Stimulated activated naive CD8-positive, alpha-beta T cell treated with anti-CD3 and anti-CD28 coated beads, Interleukin-15, Interleukin-2, amounts not matched to agents 100 U/mL and 50 U/mL, for 24 hours (primary cell): ENCODE results near the gene RNF111.

Experiments
- ATAC-seq: fragments of 150-1000 bp; cut with Tn5 transposase; one replicate; pipeline ENCODE4 v1.10.0; 2021
- DNase-seq: peaks from one replicate; pipeline ENCODE4 v3.0.0; 2021

The RNF111 gene

DNA sequence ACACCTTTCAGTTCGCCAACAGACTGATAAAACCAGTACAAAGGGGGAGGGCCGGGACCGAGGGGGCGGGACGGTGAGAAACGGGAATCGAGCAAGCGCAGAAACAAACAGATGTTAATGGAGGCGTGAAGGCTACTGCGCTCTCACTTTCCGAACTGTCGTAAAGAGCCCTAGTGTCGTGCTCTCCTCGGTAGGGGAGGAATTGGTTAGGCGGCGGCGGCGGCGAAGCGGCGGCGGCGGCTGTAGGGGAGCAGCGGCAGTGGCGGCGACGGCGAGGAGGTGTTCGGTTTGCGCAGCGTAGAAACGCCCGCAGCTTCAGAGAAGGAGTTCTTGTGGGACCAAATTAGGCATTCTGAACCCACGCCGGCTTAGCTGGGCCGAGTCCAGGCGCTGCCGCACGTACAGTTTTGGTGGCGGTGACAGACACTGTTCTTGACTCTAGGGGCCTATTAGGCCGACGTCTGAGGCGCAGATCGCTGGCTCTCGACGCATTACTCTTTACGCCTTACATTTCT, at the start of gene RNF111:
RNF111 (plus strand) TSS at position 173 of the 515 bp plus-strand sequence. CDS start 43,160 bp downstream, outside the sequence.
- DNase-seq (peak; percentile 88), ATAC-seq (peak; percentile 86)

DNA sequence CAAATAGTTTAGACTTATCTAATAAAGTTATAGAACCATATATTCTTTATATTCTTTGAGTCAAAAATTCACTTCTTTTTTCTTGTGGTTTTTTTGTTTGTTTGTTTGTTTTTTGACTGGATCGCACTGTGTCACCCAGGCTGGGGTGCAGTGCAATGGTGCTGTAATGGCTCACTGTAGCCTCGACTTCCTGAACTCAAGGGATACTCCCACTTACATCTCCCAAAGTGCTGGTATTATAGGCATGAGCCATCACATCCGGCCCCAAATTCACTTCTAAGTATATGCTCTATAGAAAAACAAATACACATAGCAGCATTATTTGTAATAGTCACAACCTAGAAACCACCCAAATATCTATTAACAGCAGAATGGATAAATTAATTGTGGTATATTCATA, 40.3 kb upstream of the RNF111 start:
- DNase-seq = no peak
- ATAC-seq = no peak

DNA sequence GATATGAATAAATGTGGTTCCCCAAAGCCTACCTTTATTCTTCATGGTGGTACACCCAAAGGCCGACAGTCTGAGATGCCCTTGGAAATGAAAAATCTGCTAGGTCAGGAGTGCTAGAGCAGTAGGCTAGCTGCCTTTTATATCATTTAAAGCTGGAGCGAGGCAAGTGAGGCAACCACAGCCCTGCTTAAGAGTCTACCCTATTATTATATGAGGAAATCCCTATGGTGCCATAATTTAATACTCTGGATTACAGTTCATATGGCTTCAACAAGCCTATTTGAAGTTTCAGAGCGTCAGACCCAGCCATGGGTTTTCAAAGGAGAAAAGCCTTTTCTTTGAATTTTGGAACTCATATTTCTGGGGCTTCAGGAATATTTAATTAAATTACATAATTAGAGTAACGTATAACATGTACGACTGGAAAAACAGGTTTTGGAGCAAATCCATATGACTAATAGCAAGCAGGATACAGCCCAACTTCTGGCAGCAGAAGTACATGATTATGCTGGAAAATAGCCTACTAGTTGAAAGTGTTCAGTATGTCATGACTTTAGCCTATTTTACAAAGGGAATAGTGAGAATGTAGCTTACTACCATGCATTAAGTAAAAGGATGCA, 36.0 kb upstream of the RNF111 start:
- DNase-seq (no peak), ATAC-seq (no peak)

DNA sequence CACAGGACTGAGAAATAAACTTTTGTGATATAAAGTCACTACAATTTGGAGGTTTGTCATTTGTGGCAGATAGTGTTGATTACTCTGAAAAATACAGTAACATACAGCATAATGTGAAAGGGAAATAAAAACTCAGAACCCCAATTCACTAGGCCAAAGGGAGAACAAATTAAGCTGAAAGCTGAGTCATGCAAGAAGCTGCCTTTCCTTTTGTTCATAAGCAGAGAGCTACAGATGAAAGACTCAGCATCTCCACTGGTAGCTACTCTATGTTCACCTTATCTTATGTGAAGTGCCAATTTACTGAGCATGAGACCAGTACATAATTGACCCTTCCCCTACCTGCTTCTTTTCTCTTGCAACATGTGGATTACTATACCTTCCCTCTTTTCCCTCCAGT, 34.7 kb upstream of the RNF111 start:
- ATAC-seq = no peak
- DNase-seq = no peak

DNA sequence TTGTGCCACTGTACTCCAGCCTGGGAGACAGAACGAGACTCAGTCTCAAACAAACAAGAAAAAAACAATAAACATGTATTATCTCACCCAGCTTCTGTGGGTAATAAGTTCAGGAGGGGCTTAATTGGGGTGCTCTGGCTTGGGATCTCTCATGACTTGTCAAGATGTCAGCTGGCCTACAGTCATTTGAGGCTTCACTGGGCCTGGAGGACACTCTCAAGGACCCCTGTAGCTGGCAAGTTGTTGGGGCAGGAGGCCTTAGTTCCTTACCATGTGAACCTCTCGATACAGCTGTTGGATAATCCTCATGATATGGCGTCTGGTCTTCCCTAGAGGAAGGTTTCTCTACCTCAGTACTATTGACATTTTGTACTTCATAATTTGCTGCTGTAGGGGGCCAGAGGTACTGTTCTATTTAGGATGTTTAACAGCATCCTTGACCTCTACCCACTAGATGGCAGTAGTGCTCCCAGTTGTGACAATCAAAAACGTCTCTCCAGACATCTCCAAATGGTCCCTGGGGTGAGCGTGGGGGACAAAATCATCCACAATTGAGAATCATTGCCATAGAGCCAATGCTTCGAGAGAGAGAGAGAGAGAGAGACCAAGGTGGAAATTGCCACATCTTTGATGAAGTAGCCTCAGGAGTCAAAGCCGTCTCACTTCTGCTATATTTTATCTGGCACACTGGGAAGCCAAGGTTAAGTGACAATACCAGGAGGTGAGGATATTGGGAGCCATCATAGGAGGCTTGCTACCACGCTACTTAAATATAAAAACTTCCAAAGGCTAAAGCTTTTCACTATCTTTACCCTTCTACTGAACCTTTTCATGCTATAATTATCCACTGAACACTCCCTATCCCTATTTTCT, 30.1 kb upstream of the RNF111 start:
- ATAC-seq (peak; percentile 77), DNase-seq (peak; percentile 64)

DNA sequence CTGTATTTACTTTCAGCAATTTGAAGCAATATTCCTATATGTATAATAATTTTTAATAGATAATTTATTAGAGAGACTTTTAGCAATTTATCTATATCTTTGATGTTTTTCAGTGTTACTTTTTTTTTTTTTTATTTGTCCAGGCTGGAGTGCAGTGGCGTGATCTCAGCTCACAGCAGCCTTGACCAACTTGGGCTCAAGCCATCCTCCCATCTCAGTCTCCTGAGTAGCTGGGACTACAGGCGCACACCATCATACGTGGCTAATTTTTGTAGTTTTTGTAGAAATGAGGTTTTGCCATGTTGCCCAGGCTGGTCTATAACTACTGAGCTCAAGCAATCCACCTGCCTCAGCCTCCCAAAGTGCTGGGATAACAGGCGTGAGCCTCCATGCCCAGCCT, 28.7 kb upstream of the RNF111 start:
- DNase-seq (no peak), ATAC-seq (no peak)

DNA sequence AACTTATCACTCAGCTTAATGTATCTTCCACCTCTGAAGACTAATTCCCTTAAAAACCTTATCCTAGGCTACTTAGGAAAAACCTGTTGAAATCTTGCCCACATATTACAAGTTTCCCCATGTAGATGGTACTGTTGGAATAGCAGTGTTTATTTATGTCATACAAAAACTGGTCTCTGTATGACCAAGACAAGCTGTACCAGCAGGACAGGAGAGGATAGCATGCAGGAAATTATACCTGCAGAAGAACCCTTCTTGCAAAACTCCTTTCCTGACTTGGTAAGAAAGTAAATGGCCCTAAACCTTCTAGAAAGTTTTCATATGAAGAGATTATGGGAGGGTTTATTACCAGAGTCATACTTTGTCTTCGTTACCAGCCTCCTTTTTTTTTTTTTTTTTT, 25.3 kb upstream of the RNF111 start:
- ATAC-seq (no peak), DNase-seq (no peak)

DNA sequence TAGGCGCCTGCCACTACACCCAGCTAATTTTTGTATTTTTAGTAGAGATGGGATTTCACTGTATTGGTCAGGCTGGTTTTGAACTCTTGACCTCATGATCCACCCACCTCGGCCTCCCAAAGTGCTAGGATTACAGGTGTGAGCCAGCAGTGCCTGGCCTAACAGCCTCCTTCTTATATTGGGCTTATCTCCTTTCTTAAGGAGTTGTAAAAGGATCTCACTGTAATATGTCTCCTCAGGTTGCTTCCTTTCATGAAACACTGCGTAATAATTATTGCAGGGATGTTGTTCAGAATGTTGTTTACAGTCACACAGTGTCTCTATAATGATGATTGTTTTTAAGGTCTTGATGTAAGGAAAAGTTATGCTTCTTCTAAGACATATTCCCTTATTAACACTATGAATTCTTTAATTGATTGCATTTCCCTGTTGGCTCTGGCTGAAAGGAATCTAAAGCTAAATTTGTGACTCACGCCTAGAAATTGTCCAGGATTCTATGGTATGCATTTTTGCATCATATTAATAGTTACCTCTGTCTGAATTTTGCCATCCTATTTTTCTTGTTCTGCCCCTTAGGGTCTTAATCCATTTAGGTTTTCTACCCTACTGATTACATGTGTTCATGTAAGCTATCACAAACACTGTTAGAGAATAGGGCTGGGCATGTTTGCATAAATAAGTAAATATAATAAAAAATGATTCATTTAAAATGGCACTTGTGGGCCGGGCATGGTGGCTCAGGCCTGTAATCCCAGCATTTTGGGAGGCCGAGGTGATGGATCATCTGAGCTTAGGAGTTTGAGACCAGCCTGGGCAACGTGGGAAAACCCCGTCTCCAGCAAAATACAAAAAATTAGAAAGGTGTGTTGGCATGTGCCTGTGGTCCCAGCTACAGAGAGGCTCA, 24.5 kb upstream of the RNF111 start:
- DNase-seq = no peak
- no peak for ATAC-seq

DNA sequence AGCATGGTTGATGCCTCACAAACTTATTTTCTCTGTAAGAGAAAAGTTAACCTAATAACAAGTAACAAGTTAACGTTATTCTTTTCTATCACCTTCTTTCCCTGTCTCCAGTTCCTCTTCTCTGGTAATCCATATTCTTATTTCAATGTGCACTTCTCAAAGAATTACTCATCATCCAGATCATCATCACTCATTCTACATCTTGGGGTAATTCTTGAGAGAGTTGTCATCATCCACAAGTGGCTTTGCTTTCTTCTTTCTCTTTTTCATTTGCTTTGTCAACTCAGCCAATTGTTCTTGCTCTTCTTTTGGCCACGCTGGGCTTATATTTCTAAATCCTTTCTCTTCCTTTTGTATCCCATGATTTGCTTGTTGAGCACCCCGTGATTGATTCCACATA, 20.8 kb upstream of the RNF111 start:
- ATAC-seq (no peak), DNase-seq (no peak)

DNA sequence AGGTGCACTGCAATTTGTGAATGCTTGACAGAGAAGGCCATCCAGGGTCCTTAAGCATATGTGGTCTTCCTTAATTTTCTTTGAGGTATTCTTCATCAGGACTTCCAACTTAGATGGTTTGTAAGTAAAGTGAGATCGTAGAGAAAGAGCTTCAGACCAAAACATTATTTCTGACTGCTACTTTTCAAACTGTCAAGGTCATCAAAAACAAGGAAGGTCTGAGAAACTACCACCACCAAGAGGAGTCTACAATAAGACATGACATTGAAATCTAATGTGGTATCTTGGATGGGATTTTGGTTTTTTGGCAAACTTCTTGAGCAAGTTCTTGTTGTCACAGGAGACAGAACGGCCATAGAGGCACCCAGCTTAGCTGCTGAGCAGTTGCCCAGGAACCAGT, 20.0 kb upstream of the RNF111 start:
- DNase-seq = no peak

DNA sequence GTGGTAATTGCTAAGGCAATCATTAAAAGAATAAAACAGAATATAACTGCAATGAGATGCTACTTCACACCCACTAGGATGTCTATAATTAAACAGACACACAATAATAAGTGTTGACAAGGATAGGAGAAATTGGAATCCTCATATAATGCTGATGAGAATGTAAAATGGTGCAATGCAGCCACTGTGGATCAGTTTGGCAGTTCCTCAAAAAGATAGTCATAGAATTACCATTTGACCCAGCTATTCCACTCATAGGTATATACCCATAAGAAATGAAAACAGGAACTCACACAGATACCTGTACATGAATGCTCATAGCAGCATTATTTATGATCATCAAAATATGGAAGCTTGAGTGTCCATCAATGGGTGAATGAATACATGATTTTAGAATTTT, 9.6 kb upstream of the RNF111 start:
- DNase-seq (no peak), ATAC-seq (no peak)

More for the DNA sequence above, 20.0 kb upstream of the RNF111 start:
- no peak for ATAC-seq

DNA sequence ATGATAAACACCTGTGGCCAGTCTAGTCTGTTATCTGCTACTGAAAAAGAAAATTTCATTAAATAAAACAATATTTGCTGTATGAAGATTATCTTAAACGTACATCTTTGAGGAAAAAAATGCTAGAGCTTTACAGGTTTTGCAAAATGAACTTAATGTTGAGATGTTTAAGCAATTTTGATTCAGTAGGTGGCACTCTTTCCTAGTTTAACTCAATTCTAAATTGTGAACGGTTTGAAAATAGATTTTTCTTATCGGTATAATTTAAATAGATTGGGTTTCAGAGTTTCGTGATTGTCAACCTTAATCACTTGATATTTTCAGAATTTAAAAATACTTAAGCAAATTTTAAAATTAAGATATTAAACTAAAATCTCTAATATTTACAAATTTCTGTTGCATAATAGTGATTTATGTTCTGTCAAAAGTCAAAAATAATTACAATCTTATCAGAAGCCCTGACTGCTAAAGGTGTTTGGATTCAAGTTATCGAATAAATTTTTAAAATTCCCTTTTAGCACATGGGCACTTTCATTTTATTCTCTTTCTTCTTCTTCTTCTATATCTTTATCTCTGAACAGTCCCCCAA, 7.0 kb upstream of the RNF111 start:
- ATAC-seq (no peak), DNase-seq (no peak)

DNA sequence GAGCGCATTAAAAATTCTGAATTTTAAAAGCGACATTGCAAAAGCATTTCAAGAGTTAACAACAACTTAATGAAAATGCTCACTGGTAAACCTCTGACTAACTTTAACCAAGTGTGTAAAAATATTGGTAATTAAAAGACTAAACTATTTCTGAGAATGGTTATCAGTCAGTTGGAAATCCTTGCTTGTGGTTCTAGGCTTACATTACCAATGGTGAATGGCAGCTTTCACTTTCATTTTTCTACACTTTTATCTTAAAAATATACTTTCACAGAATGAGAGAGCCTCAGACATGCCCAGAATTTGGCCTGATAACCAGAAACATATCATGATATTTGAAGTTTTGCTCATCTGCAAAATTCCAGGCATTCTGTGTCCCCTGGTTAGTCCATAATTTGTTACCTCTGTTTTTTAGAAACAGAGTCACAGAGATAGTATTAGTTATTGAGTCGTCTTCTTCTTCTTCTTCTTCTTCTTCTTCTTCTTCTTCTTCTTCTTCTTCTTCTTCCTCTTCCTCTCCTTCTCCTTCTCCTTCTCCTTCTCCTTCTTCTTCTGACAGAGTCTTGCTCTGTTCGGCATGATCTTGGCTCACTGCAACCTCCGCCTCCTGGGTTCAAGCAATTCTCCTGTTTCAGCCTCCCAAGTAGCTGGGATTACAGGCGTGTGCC, 5.5 kb upstream of the RNF111 start:
- DNase-seq (no peak), ATAC-seq (peak; percentile 31)

DNA sequence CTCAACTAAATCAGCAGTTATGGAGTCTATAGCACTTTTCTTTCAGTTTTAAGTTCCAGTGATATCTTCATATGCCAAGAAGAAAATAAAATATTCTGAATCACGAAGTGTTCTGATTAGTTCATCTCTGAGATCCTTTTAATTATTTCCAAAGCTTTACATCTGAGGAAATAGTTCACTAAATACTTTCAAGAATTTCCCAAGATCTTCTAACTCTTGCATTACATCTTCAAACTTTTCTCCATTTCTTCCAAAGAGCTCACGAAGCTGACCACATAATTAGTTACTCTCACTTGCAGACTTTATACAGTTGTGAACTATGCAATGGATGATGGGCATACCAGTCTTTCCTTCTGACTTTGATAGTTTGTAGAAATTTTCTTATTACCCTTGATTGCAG, 4.2 kb upstream of the RNF111 start:
- DNase-seq = no peak

DNA sequence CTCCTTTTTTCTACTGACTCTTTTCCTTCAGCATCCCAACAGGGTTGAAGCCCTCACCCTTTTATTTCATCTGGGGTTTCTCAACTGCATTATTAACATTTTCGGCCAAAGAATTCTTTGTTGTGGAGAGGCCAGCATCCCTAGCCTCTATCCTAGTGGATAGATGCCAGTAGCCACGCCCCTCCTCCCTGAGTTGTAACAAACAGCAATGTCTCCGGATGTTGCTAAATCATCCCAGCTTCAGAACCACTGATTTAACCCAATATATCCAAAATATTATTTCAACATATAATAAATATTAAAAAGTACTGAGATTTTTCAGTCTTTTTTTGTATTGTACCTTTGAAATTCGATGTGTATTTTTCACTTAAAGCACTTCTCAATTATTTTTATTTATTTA, 2.0 kb upstream of the RNF111 start:
- ATAC-seq (no peak), DNase-seq (no peak)

More for the DNA sequence above, 4.2 kb upstream of the RNF111 start:
- ATAC-seq = no peak

DNA sequence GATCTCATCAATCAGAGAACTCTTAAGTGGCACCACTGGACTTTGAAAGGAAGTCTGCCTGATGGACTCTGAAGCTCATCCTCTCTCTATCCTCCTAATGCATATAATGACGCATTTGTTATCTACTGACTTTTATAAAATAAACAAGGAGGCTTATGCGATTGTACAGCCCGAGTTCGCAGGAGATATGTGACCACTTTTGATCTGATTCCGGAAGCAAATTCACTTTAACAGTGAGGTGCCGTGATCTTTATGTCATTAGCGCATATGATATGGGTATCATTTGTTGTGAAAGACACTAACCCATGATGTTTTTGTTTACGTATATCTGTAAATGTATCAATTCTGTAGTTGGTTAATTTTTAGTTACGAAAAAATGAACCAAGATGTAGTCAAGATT, 427 bp upstream of the RNF111 start:
- ATAC-seq = no peak

DNA sequence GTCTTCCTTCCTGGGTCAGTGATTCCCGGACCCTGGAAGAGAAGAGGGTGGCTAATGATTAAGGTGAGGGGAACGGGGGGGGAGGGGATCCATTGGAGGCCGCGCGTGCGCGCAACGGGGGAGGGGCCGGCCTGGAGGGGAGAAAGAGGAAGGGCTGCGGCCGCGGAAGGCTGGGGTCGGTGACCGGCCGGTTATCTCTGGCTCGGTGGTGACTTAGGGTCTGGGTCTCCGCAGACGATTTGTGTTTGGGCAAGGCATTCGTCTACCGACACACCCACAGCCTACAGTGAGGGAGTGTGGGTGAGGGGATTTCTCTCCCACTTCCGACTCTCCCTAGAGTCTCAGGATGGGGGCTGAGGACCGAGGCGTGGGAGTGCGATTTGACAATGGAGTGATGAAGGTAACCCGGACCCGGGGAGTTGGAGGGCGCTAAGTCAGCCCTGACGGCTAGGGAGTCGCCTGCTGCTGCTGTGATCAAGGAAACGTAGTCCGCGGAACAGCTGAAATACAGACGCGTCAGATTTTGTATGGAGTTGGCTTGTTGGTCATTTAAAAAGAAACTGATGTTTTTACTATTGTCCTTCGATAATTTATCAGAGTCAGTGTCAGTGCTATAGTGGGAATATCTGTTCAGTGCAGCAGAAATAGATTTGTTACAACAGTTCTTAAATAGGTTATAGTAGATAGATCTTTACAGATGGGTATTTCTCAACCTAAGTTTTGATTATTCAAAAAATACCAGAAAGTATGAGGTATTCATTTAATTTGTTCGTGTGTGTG, 733 bp downstream of the RNF111 start:
- peak; percentile 73 for ATAC-seq

More for the DNA sequence above, 427 bp upstream of the RNF111 start:
- DNase-seq = no peak

DNA sequence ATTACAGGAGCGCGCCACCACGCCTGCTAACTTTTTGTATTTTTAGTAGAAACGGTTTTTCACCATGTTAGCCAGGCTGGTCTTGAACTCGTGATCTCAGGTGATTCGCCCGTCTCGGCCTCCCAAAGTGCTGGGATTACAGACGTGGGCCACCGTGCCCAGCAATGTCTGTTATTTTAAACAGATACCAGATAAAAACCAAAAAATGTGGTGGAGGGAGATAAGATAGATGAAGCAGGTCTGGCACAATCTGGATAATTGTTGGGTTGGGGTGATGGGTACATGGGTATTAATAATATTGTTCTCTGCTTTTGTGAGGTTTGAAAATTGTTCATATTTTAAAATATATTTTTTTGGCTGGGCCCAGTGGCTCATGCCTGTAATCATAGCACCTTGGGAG, 4.7 kb downstream of the RNF111 start:
- ATAC-seq (no peak), DNase-seq (no peak)

More for the DNA sequence above, 733 bp downstream of the RNF111 start:
- peak; percentile 79 for DNase-seq

DNA sequence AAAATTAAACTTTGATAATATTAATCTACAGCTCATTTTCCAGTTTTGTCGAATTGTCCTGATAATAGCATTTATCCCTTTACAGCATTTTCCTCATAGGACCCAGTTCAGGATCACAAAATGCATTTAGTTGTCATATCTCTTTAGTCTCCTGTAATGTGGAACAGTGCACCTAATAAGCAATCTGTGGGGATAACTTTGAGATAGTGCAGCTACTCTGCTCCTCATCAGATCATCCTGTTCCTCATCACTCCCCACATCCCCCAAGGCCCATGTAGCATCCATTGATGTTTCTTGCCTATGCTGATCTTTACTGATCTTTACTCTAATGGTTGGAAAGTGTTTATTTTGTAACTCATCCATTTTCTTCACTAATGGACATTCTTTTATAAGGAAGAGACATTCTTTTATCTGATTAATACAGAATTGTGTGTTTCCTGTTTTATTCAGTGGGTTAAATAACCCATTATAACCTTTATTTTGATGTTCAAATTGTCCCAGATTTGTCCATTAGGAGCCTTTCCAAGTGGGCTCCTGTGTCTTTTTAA, 7.5 kb downstream of the RNF111 start:
- DNase-seq (no peak), ATAC-seq (no peak)

DNA sequence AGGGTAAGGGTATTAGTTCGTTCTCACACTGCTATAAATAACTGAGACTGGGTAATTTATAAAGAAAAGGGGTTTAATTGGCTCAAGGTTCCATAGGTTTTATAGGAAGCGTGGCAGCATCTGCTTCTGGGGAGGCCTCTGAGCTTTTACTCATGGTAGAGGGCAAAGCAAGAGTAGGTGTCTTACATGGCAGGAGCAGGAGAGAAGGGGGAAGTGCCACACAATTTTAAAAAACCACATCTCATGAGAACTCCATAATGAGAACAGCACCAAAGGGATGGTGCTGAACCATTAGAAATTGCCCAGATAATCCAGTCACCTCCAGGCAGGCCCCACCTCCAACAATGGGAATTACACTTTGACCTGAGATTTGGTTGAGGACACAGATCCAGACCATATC, 12.2 kb downstream of the RNF111 start:
- ATAC-seq (no peak), DNase-seq (no peak)
